Spleen (tissue), 7 donors: ENCODE data around the gene ATP2C2.

Source experiments
- CTCF ChIP-seq, 11 experiments: fragments of 200-600 bp in 7 of 11; fragments of 450-650 bp in 4 of 11; sonication (generic) in 4 of 11; IDR thresholded peaks in 8 of 11; conservative IDR thresholded peaks in 3 of 11; 1 replicate in 7 of 11; 2 replicates in 4 of 11; pipeline versions ENCODE4 v1.4.0 to v1.8.0; 2016 to 2021; ENCODE audit warnings: antibody characterized with exemption in 11 of 11, inconsistent platforms in 4 of 11, mild to moderate bottlenecking in 1 of 11
- POLR2A ChIP-seq, 3 donors: fragments of 450-650 bp; IDR thresholded peaks; one replicate each; pipeline ENCODE4 v1.5.1; 2017; ENCODE audit warnings: antibody characterized with exemption in 3 of 3, mild to moderate bottlenecking in 1 of 3
- POLR2AphosphoS5 ChIP-seq, 3 donors: sonication (generic); formaldehyde crosslinking; IDR thresholded peaks; one replicate each; pipeline ENCODE4 v1.5.1; 2017; ENCODE audit warnings: antibody characterized with exemption in 3 of 3
- donor health status: DM: no; HTN: no; CAD: no; lungs with moderate emphysema.
- donor health status: DM: no; HTN: no; CAD: no.
- donor health status: DM: no; HTN: no; CAD: no.

DNA sequence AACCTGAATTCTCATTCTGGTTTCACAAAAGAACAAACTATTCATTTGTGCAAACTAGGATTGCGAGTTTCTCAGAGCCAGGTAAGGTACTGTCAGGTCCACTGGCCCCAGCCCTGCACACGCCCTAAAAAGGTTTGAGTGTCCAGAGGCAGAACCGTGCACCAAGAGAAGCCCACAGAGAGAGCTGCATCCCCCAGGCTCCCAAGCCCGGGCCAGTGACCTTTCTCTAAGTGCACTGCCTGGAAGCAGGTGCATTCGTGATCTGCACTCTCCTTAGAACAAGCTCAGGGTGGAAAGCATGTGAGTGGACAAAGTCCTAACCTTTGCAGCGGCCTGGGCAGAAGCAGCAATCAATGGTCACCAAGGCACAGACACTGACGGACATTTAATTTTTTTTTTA is 109.3 kb downstream of the ATP2C2 start:
- no peak for TF ChIP-seq POLR2A (IDR thresholded peaks at IDR 0.05)
- TF ChIP-seq CTCF (IDR thresholded peaks at IDR 0.05 in 8 of 11, conservative IDR thresholded peaks at IDR 0.05 in 3 of 11) = no peak
- no peak for TF ChIP-seq POLR2AphosphoS5 (IDR thresholded peaks at IDR 0.05)
